PC-3 (cell line): ENCODE results near the gene SLC44A3. TPM values are rescaled to one million over a fixed set of nuclear protein-coding genes. Genes with fewer than 3 reads are reported as not detected.

ENCODE experiments used
- ATAC-seq: fragments of 200-7000 bp; cut with Tn5 transposase; 2 replicates; pipeline ENCODE4 v1.9.1; 2020; ENCODE audit warnings: mild to moderate bottlenecking, moderate library complexity
- BruUV-seq: library from RNA; stranded (reverse); fragments of 400-500 nt; replicated peaks from 2 replicates; lab custom pipeline; 2021; lab: Mats Ljungman, UMichigan
- CTCF ChIA-PET: fragments of 300-600 bp; sonication (Branson Sonifier 250); formaldehyde crosslinking; loops from one replicate; lab custom pipeline; 2022; ENCODE audit warnings: antibody characterized with exemption; lab: Charles Lee
- POLR2A ChIA-PET: fragments of 300-600 bp; sonication (Branson Sonifier 250); formaldehyde crosslinking; loops from one replicate; lab custom pipeline; 2022; ENCODE audit warnings: antibody characterized with exemption; ENCODE audit not compliant: unreplicated experiment; lab: Charles Lee
- DNase-seq: peaks from one replicate; pipeline ENCODE4 v3.0.0-alpha.2; 2015
- H2AFZ ChIP-seq: fragments of 300-600 bp; sonication (generic); 2 replicates; pipeline ENCODE4 v1.6.0; 2016; ENCODE audit warnings: antibody characterized with exemption, low read length
- H3F3A ChIP-seq: fragments of 300-600 bp; sonication (generic); one replicate; pipeline ENCODE4 v1.6.0; 2017; ENCODE audit warnings: antibody characterized with exemption, low read length, control low read depth, mild to moderate bottlenecking; ENCODE audit not compliant: unreplicated experiment
- H3K27ac ChIP-seq: fragments of 300-600 bp; sonication (generic); 2 replicates; pipeline ENCODE4 v1.5.1; 2016; ENCODE audit warnings: mild to moderate bottlenecking, low read length
- H3K27me3 ChIP-seq: fragments of 300-600 bp; sonication (generic); 2 replicates; pipeline ENCODE4 v1.6.1; 2016; ENCODE audit warnings: low read length, mixed read lengths
- H3K36me3 ChIP-seq: fragments of 300-600 bp; sonication (generic); 2 replicates; pipeline ENCODE4 v1.6.1; 2016; ENCODE audit warnings: low read depth, mixed run types, low read length, mixed read lengths
- H3K4me1 ChIP-seq: fragments of 300-600 bp; sonication (generic); 2 replicates; pipeline ENCODE4 v1.5.1; 2016; ENCODE audit warnings: low read length; ENCODE audit not compliant: insufficient read depth
- H3K4me2 ChIP-seq: fragments of 300-600 bp; sonication (generic); 2 replicates; pipeline ENCODE4 v1.6.0; 2016; ENCODE audit warnings: low read length
- H3K4me3 ChIP-seq: fragments of 300-600 bp; sonication (generic); 2 replicates; pipeline ENCODE4 v1.5.1; 2016; ENCODE audit warnings: mild to moderate bottlenecking, low read length, mixed read lengths
- H3K79me2 ChIP-seq: fragments of 300-600 bp; sonication (generic); 2 replicates; pipeline ENCODE4 v1.6.1; 2017; ENCODE audit warnings: low read length, mixed read lengths
- H3K9ac ChIP-seq: fragments of 300-600 bp; sonication (generic); 2 replicates; pipeline ENCODE4 v1.6.0; 2016; ENCODE audit warnings: mild to moderate bottlenecking, low read length
- H3K9me2 ChIP-seq: fragments of 300-600 bp; sonication (generic); replicated peaks from 2 replicates; pipeline ENCODE4 v1.6.1; 2016; ENCODE audit warnings: mixed run types, low read length, mixed read lengths
- H3K9me3 ChIP-seq: fragments of 300-600 bp; sonication (generic); 2 replicates; pipeline ENCODE4 v1.6.1; 2016; ENCODE audit warnings: low read length, mixed read lengths
- H4K20me1 ChIP-seq: fragments of 300-600 bp; sonication (generic); 2 replicates; pipeline ENCODE4 v1.6.1; 2016; ENCODE audit warnings: low read length, mixed read lengths
- EZH2 ChIP-seq: fragments of 300-600 bp; sonication (generic); IDR thresholded peaks from one replicate; pipeline ENCODE4 v1.6.1; 2017; ENCODE audit warnings: antibody characterized with exemption, mild to moderate bottlenecking, low read length; ENCODE audit not compliant: unreplicated experiment
- EZH2phosphoT487 ChIP-seq: fragments of 300-600 bp; sonication (generic); IDR thresholded peaks from 2 replicates; pipeline ENCODE4 v1.6.1; 2018; ENCODE audit warnings: mild to moderate bottlenecking, antibody characterized with exemption, low read length, borderline replicate concordance
- intact Hi-C: fragments of 100-400 bp; cut with micrococcal nuclease; formaldehyde crosslinking; loops from 2 replicates; pipeline ENCODE4 v1.9.0; 2023
- total RNA-seq: library from RNA; depleted of rRNA; stranded (reverse); fragments of >200 nt; gene quantifications from 2 replicates; pipeline ENCODE4 v1.2.3, GENCODE V29; 2014
- TF ChIP-seq, protein P1 (sequence below): fragments of 300-600 bp; sonication (generic); conservative IDR thresholded peaks from 2 replicates; pipeline ENCODE4 v1.5.1; 2017; ENCODE audit warnings: antibody characterized with exemption, low read depth, mild to moderate bottlenecking, low read length

The SLC44A3 gene
- total RNA-seq, 1 experiment from 2014 or later, result 9.2 TPM

DNA sequence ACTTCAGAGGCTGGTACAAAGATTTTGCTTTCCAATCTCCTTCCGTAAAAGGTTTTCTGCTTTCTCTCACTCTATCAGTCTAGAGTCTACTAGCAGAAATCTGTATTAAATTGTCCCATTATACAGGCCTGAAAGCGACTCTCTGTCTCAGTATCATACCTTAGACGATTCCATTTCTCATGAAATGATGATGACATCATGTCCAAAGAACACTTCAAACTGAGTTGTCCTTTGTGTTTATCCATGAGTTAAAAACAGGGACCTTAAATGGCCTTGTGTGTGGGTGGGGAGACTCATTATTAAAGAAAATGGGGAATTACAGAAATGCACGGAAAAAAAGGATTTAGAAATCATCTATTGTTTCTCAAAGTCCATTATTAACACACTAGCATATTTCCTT lies 21.0 kb upstream of the SLC44A3 start:
- Histone ChIP-seq H3K36me3 (no peaks in the 10 kb centered on the region), H3K9ac (no peak overlapping the region), H3K4me1 (peaks cover 6% of the 10 kb centered on the region), H3K4me2 (no peak overlapping the region), H4K20me1 (no peaks in the 10 kb centered on the region), H3K9me2 (no peaks in the 10 kb centered on the region), H3K27ac (no peak overlapping the region), H3K4me3 (no peak overlapping the region), H3K27me3 (no peaks in the 10 kb centered on the region), H3F3A (no peaks in the 10 kb centered on the region), H3K79me2 (no peaks in the 10 kb centered on the region), H3K9me3 (no peaks in the 10 kb centered on the region), H2AFZ (no peak overlapping the region)
- POLR2A ChIA-PET, result no interaction called here
- DNase-seq (no peak), ATAC-seq (no peak)
- TF ChIP-seq, protein P1, sequence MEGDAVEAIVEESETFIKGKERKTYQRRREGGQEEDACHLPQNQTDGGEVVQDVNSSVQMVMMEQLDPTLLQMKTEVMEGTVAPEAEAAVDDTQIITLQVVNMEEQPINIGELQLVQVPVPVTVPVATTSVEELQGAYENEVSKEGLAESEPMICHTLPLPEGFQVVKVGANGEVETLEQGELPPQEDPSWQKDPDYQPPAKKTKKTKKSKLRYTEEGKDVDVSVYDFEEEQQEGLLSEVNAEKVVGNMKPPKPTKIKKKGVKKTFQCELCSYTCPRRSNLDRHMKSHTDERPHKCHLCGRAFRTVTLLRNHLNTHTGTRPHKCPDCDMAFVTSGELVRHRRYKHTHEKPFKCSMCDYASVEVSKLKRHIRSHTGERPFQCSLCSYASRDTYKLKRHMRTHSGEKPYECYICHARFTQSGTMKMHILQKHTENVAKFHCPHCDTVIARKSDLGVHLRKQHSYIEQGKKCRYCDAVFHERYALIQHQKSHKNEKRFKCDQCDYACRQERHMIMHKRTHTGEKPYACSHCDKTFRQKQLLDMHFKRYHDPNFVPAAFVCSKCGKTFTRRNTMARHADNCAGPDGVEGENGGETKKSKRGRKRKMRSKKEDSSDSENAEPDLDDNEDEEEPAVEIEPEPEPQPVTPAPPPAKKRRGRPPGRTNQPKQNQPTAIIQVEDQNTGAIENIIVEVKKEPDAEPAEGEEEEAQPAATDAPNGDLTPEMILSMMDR, result no peak
- TF ChIP-seq EZH2phosphoT487 (no peak), EZH2 (no peak)
- intact Hi-C loops, result no loop called here
- BruUV-seq, result no TSS peak
- CTCF ChIA-PET, result no interaction called here

DNA sequence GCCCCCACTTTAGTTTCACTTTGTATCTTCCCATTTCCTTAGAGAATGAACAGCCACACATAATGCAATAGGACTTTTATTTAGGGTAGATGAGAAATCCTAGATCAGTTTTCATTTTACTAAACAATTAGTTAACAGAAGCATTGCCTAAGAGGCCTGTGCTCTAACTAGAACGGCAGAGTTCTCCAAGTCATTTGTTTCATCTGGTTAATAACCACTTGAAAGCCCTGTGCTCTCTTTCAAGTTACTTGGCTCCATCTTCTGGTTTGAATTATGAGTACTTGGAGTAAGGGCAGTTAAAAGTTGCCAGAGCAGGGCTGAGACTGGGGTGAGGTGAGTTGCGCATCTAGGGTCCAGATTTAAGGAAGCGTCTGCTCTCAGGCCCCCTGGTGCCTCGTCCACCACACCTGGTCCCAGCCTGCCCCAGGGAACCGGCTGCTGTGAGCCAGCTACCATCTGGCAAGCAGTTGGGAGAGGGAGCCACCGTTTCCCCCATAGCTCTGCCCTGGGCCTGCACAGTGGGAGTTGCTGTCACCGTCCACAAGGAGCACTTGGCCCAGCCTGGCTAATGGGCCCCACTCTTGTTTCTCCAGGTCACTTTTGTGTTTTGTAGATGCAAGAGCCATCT lies 18.1 kb upstream of the SLC44A3 start:
- ChIA-PET POLR2A (no interaction called here), CTCF (interaction anchor here (1.0 kb wide), 1 partner anchor 260 kb away, joined by 4 read pairs; no protein-coding TSS in a partner anchor)
- Histone ChIP-seq H3K79me2 (no peaks in the 10 kb centered on the region), H2AFZ (peak overlapping the region; percentile 73), H3K4me2 (peak overlapping the region; percentile 83), H3K4me1 (peaks cover 6% of the 10 kb centered on the region), H4K20me1 (no peaks in the 10 kb centered on the region), H3K9me3 (no peaks in the 10 kb centered on the region), H3K9ac (no peak overlapping the region), H3K4me3 (peak overlapping the region; percentile 60), H3K27me3 (no peaks in the 10 kb centered on the region), H3K36me3 (no peaks in the 10 kb centered on the region), H3K27ac (no peak overlapping the region), H3K9me2 (no peaks in the 10 kb centered on the region), H3F3A (no peaks in the 10 kb centered on the region)
- peak; percentile 83 for DNase-seq
- BruUV-seq, result no TSS peak
- intact Hi-C loops, result loop anchor here (1.0 to 10.0 kb wide), 4 partner anchors 197 to 777 kb away; no protein-coding TSS in a partner anchor
- peak; percentile 88 for ATAC-seq
- TF ChIP-seq EZH2phosphoT487 (no peak), EZH2 (no peak)
- TF ChIP-seq, protein P1, result peak; percentile 78

DNA sequence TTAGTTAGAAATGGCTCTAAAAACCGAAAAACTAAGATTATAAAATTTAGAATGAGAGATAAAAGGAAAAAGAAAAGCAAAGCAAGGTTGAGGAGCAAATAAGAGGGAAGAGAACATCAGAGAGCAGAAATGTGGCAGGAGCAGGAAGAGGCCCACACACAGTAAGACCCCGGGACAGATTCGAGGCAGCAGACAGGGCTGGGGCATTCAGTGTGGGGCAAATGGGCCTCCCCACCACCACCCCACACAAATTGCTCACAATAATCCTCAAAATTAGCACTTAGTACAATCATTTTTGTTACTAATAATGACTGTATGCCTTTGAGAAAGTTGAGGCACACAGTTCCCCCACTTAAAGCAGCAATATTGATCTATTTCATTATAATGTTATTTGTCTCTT lies 17.1 kb upstream of the SLC44A3 start:
- no peaks in the 10 kb centered on the region for H3K79me2 ChIP-seq
- ATAC-seq, result no peak
- H2AFZ ChIP-seq, result no peak overlapping the region
- no peaks in the 10 kb centered on the region for H3K36me3 ChIP-seq
- H3K9me2 ChIP-seq, result no peaks in the 10 kb centered on the region
- no peaks in the 10 kb centered on the region for H3K27me3 ChIP-seq
- peaks cover 6% of the 10 kb centered on the region for H3K4me1 ChIP-seq
- ChIA-PET CTCF (interaction anchor here (1.0 kb wide), 1 partner anchor 261 kb away, joined by 4 read pairs; no protein-coding TSS in a partner anchor), POLR2A (no interaction called here)
- no peak for TF ChIP-seq EZH2
- TF ChIP-seq, protein P1, result no peak
- no peak for TF ChIP-seq EZH2phosphoT487
- H3K9ac ChIP-seq, result no peak overlapping the region
- no peaks in the 10 kb centered on the region for H4K20me1 ChIP-seq
- no peaks in the 10 kb centered on the region for H3F3A ChIP-seq
- no peak overlapping the region for H3K4me3 ChIP-seq
- no TSS peak for BruUV-seq
- no peak overlapping the region for H3K27ac ChIP-seq
- no peaks in the 10 kb centered on the region for H3K9me3 ChIP-seq
- no peak for DNase-seq
- no peak overlapping the region for H3K4me2 ChIP-seq
- intact Hi-C loops, result loop anchor here (2.0 to 10.0 kb wide), 3 partner anchors 198 to 778 kb away; no protein-coding TSS in a partner anchor
